HG03060 (cell line): ENCODE results near the gene KIFC3.
"Not testable (repeated sequence)": the region's sequence is repeated elsewhere in the genome, so short reads cannot be mapped to it uniquely, and the experiment has no call there.

Experiments
- ATAC-seq: cut with Tn5 transposase; IDR thresholded peaks from one replicate; pipeline ENCODE4 v1.9.1; 2021; ENCODE audit warnings: low read depth, moderate number of reproducible peaks; ENCODE audit not compliant: unreplicated experiment

The KIFC3 gene, protein sequence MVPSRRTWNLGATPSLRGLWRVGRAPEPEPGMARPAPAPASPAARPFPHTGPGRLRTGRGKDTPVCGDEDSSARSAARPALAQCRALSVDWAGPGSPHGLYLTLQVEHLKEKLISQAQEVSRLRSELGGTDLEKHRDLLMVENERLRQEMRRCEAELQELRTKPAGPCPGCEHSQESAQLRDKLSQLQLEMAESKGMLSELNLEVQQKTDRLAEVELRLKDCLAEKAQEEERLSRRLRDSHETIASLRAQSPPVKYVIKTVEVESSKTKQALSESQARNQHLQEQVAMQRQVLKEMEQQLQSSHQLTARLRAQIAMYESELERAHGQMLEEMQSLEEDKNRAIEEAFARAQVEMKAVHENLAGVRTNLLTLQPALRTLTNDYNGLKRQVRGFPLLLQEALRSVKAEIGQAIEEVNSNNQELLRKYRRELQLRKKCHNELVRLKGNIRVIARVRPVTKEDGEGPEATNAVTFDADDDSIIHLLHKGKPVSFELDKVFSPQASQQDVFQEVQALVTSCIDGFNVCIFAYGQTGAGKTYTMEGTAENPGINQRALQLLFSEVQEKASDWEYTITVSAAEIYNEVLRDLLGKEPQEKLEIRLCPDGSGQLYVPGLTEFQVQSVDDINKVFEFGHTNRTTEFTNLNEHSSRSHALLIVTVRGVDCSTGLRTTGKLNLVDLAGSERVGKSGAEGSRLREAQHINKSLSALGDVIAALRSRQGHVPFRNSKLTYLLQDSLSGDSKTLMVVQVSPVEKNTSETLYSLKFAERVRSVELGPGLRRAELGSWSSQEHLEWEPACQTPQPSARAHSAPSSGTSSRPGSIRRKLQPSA

DNA sequence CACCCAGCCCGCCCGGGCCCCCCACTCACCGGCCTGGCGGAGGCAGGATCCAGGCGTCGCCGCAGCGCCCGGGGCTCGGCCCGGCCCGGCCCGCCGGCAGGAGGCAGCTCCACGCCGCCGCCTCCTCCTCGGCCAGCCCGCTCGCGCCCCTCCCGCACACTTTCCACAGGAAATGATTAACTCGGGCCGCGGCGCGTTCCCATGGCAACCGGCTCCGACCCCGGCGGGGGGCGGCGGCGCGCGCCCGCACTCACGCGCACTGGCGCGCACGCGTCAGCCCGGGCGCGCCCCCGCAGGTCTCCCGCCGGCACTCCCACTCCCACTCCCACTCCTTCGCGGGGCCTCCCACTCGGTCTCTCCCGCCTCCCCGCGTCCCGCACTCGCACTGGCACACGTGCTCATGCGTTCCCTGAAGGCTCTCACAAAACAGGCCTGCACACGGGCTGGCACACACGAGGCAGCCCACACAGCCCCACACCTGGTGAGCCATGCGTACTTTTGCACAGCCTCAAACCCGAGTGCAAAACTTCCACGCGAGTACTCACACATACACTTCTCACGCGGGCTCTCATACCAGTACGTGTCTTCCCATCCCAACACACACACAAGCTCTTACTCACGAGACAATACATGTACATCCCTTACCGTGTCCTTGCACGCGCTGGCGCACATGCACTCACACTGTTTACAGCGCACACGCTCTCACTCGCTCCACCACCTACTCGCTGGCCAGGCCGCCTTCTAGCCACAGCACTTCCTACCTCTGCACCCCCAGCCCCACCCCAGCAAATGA, at the start of gene KIFC3:
KIFC3 (minus strand) TSS at position 151 of the 793 bp plus-strand sequence. CDS start 4,248 bp downstream, outside the sequence.
- ATAC-seq: no peak

DNA sequence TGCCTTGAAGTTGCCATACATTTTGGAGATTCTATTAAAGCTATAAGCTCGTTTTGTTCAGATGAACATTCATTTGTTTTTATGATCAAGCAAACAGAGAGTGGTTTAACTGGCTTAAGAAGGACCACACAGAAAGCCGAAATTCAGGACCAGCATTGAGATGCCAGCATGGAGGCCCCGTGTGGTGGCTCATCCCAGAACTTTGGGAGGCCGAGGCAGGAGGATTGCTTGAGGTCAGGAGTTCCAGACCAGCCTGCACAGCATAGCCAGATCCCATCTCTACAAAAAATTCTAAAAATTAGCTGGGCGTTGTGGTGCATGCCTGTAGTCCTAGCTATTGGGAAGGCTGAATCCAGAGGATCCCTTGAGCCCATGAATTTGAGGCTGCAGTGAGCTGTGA, 45.9 kb upstream of the KIFC3 start:
- ATAC-seq: no peak

DNA sequence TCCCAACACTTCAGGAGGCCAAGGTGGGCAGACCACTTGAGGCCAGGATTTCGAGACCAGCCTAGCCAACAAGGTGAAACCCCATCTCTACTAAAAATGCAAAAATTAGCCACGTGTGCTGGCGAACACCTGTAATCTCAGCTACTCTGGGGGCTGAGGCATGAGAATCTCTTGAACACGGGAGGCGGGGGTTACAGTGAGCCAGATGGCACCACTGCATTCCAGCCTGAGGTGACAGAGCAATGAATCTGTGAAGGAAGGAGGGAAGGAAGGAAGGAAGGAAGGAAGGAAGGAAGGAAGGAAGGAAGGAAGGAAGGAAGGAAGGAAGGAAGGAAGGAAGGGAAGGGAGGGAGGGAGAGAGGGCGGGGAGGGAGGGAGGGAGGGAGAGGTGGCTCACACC, 44.6 kb upstream of the KIFC3 start:
- ATAC-seq: not testable (repeated sequence)

DNA sequence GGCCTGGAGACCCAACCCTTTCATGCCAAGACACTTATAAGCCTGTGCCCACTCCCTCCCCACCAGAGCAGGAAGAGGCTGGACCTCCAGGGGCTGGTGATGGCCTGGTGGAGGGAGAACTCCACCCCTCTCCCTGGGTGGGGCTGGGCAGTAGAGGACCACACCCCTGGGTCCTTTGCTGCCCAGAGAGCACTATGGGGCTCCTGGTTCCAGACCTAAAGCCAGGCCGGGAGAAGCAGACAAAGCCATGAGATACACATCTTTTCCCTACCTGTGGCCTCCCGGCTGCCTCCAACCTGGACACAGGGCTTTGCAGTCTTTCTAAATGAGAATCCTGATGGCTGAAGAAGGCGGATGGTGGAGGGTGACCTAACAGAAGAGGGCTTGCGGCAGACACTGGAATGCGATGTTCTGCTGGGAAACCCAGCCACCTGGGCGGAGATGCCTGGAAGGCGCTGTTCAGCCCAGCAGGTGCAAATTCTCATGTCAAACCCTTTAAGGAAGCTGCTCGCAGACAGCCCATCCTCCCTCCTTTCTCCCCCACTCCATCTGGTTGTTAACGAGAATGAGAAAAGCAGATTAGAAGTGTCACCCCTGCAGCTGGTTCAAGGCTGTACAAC, 43.9 kb upstream of the KIFC3 start:
- no peak for ATAC-seq

DNA sequence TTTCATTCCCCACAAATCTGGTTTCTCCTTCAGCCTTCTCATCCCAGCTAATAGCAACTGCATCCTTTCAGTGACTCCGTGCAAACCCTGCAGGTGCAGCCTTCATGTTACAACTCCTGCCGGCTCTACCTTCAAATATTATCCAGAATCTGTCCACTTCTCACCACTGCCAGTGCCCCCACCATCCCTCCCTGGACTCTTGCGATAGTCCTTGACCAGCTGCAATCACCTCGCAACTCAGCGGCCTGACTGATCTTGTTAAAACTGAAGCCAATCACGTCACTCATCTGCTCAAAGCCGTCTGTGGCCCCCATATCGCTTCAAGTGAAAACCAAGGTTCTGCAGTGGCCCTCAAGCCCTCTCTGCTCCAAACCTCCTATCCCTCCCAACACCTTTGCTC, 42.8 kb upstream of the KIFC3 start:
- ATAC-seq: no peak

DNA sequence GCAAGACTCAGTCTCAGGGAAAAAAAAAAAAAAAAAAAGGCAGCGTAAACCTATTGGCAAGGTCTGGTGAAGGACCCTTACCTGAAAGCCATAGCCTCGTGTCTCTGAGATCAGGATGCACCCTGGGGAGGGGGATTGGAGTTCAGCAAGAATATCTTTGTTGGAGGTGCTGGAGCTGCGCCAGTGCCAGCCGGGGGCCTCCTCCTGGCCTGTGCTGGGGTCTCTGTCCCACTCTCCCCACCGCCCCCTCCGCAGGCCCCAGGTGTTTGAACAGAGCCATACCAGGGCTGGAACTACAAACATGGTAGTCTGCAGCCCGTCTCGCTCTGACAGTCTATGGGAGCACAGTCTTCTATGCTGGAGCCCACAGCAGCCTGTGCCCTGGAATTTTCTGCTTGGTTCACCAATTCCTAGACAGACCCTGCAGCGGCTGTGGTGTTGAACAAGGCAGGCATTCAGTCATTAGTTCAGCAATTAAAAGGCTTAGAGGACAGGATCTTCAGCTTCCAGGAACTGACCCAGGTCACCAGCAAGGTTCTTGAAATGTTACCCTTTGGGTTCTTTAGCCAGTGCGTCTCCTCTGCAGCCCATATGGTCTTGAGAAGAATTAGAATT, 42.2 kb upstream of the KIFC3 start:
- ATAC-seq: no peak

DNA sequence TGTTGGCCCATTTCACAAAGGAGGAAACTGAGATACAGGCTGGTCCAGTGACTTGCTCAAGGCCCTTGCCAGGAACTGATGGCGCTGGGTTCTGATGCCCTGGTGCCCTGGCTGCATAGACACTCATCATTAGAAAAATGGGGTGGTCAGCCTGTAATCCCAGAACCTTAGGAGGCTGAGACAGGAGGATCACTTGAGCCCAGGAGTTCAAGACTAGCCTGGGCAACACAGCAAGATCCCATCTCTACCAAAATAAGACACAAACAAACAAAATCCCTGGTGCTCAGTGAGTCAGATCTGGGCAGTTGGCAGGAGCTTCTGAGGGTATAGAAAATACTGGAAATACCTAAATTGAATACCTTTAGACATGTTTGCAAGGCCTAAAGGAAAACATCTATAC, 41.1 kb upstream of the KIFC3 start:
- ATAC-seq: no peak

DNA sequence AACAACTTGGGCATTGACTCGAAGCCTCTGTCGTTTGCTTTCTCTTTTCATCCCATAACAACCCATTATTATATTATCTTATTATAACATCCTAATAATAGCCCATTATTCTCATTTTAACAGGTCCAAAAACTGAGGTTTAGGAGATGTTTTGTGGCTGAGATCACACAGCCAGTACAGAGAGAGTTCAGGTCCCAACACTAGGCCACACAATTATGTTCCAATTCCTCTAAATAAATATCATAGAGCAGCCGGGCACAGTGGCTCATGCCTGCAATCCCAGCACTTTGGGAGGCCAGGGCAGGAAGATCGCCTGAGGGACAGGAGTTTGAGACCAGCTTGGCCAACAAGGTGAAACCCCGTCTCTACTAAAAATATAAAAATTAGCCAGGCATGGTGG, 40.3 kb upstream of the KIFC3 start:
- ATAC-seq: no peak

DNA sequence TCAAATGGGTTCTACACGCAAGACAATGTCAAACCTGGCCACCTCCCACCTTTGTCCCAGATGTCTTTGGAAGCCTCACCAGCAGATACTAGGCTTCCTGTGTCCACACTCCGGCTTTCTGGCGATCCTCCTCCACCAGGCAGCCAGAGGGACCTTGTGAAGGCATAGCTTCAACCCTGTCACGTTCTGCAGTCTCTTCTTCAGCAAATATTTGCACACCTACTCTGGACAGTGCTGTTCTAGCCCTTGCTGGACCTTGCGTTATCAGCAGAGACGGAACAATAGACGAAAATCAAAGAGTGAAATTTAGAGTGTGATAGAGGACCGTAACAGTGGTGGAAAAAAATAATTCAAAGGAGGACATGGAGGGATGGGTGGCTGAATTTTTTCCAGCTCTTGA, 38.5 kb upstream of the KIFC3 start:
- no peak for ATAC-seq

DNA sequence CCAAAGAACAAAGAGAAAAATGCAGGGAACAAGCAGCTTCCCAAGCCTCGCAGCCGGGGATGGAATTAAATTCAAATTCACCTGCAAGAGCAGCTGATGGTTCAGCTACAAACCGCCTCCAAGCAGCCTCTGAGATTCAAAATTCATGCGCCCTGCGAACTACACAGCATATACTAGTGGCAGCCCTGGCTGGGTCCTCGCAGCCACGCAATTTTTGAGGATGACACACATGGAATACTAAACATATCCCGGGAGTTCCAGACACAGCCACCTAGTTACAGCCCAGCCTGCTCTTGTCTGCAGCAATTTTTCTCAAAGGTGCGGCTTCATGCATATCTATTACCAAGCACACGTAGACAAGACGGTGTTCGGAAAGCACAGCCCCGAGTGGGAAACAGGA, 35.9 kb upstream of the KIFC3 start:
- no peak for ATAC-seq

DNA sequence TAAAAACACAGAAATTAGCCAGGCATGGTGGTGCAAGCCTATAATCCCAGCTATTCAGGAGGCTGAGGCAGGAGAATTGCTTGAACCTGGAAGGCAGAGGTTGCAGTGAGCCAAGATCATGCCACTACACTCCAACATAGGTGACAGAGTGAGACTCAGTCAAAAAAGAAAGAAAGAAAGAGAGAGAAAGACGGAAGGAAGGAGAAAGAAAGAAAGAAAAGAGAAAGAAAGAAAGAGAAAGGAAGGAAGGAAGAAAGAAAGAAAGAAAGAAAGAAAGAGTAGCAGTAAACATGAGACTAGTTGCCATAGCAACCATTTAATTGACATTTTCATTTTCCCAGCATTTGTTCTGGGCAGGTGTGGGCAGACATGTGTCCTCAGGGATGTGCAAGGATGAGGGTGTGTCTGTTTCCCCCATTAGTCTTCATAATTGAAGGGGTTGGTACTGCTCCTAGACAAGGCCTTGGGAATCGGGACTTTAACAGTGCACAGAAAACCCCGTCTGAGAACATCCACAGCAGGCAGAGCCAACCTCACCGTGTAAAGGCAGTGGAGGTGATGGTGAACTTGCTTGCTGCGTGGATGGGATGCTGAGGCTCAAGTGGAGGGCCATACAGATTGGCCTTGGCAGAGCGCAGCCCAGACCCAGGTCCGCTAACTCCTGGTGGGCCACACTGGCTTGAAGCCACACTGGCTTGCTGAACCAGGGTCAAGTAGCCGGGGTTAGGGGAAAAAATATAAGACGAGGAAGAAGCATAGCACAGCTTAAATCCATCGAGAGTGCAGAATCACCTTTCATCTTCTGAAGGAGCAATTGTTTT, 35.2 kb upstream of the KIFC3 start:
- no peak for ATAC-seq

DNA sequence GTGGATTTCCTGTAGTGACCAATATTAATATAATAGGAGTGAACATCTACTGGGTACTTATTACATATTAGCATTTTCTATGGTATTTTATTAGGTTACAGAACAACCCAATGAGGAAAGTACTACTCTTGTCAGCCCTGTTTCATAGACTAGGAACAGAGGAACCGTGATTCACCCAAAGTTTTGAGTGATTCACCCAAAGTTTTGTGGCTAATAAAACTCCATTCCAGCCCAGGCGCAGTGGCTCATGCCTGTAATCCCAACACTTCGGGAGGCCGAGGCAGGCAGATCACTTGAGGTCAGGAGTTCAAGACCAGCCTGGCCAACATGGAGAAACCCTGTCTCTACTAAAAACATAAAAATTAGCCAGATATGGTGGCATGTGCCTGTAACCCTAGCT, 33.1 kb upstream of the KIFC3 start:
- ATAC-seq: not testable (repeated sequence)

DNA sequence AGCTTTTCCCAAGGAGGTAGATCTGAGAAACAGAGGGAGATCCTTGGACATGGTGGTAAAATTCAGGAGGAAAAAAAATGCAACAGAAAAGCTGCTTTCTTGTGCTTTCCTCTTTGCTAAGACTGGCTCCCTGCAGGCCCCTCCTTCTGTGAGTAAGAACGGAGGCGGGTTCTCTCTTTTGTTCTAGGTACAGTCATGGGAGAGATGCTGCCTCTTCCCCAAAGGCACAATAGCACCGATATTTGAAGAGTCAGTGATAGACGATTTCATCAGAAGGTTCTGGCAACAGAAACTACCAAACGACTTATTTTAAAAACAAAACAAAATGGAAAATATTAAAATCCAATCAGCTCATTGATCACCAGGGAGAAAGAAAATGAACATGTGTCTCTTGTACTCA, 32.6 kb upstream of the KIFC3 start:
- no peak for ATAC-seq

DNA sequence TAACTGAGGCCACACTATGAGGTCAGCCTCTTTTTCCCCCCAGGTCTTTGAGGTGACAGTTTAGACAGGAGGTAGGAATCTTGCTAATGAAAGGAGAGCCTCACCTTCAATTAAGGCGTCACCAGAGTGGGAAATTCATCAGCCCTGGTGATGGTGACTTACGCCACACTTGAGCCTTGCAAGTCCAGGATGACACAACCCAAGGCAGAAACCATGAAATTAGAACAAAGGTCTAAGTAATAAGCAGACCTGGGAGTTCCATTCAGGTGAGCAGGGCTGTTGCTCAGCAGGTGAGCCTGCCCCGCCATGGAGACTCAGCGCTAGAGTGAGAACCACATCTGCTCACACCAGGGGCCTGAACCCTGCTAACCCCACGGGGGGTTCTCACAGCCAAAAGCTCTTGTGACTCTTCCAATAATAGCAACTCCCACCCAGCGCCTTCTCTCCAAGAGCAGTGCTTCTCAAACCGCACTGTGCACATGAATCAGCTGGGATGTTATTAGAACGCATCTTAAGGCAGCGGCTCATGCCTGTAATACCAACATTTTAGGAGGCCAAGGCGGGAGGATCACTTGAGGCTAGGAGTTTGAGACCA, 28.7 kb upstream of the KIFC3 start:
- ATAC-seq: no peak

DNA sequence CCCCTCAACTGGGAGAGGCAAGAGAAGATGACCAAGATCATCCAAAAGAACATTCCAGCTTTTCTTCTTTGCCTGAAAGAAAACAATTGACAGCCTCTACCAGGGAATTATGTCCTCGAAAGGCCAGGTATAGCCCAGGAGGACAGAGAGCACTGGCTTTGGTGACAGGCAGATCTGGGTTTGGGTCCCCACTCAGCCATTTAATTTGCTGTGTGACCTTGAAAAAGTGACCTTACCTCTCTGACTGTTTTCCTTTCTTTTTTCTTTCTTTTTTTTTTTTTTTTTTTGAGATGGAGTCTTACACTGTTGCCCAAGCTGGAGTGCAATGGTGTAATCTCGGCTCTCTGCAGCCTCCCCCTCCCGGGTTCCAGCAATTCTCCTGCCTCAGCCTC, 27.7 kb upstream of the KIFC3 start:
- ATAC-seq: no peak

DNA sequence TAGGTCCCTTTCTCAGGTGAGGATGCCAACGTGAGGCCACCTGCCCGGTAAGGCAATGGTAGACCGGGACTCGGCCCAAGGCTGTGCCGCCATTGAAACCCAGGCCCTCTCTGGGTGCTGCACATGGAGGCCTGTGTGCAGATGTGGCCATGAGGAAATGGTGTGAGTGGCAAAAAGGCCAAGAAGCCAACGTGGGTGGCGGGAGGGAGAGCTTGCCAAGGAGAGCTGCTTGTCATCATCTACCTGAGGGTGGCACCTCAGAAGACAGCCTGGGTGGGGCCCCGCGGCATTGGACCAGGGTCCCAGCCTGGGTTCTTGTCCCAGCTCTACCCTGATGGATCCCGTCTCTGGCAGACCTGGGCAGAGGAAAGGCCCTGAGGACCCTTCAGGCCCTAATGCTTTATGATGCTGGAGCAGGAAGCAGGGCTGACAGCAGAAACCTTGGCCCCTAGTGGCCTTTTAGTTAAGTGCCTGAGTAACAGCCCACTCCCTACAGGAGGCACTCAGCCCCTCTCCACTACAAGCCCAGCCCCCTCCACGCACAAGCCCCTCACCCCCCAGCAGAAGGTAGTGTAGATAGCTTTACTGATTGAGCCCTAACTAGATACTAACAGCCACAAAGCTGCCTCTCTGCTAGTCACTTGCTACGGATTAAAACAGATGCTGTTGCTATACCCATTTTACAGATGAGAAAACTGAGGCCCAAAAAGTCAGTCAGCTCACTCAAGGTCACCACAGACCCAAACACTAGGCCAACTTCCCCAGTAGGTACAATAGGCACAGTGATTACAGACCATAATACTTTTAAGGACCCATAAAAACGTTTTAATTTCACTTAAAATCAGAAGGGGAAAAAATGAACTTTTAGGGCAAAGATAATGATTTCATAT, 26.2 kb upstream of the KIFC3 start:
- no peak for ATAC-seq

DNA sequence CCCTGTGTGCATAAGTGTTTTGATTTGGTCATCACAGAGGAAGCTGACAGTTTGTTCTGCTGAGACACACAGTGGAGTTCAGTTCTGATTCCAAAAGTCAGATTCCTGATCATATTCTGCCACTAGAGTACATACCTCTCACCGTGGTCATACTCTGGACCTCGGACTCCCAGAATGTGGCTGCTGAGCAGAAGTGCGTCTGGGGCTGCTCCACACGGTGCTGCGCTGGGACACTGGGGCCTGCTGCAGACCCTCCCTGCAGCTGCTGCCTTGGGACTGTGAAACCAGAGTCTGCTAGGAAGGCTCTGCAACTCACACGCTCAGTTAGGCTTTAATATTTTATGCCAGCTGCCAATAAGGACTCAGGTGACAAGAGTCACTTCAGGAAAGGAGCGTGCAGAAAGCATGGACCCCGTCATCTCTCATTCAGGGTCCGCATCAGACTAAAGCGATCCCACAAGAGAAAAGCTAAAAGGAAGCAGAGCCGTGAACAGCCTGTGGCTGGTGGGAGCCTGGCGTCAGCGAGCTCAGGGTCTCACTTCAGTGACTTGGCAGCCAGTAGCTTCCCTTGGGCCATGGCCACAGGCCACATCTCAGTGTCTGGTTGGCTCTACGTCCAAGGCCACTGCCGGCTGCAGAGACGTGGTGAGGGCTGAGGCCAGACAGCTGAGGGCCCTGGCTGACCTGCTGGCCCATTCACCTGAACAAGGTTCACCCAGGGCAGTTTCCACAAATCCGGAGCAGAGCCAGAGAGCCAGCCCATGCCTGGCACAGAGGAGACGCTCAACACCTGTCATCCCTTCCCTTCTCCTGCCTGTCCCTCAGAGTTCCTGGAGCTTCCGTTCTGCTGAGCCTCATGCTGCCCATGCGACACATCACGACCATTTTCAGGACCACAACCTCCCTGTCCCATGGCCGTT, 24.7 kb upstream of the KIFC3 start:
- ATAC-seq: no peak
